ENCODE data around the gene FAM53B.

DNA sequence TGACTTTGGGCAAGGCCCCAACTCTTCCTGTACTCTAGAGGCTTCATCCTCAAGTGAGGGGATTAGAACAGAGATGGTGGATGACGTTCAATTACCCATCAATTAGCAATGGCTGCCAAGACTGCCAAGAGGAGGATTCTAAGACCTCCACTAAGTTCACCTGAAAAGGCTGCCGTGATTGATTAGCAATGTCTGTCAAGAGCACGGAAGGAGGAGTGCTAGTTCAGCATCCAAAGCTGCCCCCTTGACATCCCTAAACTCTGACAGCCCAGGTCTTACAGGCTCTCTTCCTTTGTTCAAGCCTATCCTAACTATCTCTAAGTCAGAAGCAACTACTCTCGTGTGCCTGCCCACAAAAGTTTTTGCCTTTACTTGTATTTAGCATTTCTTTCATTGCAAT, 68.4 kb downstream of the FAM53B start:
- TF ChIP-seq, protein P1, sequence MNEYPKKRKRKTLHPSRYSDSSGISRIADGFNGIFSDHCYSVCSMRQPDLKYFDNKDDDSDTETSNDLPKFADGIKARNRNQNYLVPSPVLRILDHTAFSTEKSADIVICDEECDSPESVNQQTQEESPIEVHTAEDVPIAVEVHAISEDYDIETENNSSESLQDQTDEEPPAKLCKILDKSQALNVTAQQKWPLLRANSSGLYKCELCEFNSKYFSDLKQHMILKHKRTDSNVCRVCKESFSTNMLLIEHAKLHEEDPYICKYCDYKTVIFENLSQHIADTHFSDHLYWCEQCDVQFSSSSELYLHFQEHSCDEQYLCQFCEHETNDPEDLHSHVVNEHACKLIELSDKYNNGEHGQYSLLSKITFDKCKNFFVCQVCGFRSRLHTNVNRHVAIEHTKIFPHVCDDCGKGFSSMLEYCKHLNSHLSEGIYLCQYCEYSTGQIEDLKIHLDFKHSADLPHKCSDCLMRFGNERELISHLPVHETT (tag by site-specific recombination; IDR thresholded peaks at IDR 0.05): no peak
- TF ChIP-seq, protein P2, sequence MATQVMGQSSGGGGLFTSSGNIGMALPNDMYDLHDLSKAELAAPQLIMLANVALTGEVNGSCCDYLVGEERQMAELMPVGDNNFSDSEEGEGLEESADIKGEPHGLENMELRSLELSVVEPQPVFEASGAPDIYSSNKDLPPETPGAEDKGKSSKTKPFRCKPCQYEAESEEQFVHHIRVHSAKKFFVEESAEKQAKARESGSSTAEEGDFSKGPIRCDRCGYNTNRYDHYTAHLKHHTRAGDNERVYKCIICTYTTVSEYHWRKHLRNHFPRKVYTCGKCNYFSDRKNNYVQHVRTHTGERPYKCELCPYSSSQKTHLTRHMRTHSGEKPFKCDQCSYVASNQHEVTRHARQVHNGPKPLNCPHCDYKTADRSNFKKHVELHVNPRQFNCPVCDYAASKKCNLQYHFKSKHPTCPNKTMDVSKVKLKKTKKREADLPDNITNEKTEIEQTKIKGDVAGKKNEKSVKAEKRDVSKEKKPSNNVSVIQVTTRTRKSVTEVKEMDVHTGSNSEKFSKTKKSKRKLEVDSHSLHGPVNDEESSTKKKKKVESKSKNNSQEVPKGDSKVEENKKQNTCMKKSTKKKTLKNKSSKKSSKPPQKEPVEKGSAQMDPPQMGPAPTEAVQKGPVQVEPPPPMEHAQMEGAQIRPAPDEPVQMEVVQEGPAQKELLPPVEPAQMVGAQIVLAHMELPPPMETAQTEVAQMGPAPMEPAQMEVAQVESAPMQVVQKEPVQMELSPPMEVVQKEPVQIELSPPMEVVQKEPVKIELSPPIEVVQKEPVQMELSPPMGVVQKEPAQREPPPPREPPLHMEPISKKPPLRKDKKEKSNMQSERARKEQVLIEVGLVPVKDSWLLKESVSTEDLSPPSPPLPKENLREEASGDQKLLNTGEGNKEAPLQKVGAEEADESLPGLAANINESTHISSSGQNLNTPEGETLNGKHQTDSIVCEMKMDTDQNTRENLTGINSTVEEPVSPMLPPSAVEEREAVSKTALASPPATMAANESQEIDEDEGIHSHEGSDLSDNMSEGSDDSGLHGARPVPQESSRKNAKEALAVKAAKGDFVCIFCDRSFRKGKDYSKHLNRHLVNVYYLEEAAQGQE (tag by site-specific recombination; IDR thresholded peaks at IDR 0.05): no peak
- TF ChIP-seq WT1 (tag by site-specific recombination; IDR thresholded peaks at IDR 0.05) (no peak), ZNF677 (tag by site-specific recombination; IDR thresholded peaks at IDR 0.05) (no peak), ZBTB17 (tag by site-specific recombination; IDR thresholded peaks at IDR 0.05) (no peak), ZNF830 (tag by site-specific recombination; IDR thresholded peaks at IDR 0.05; ENCODE audit: low read depth) (no peak), ZNF394 (tag by site-specific recombination; IDR thresholded peaks at IDR 0.05; ENCODE audit: borderline replicate concordance) (no peak)
- TF ChIP-seq, protein P3, sequence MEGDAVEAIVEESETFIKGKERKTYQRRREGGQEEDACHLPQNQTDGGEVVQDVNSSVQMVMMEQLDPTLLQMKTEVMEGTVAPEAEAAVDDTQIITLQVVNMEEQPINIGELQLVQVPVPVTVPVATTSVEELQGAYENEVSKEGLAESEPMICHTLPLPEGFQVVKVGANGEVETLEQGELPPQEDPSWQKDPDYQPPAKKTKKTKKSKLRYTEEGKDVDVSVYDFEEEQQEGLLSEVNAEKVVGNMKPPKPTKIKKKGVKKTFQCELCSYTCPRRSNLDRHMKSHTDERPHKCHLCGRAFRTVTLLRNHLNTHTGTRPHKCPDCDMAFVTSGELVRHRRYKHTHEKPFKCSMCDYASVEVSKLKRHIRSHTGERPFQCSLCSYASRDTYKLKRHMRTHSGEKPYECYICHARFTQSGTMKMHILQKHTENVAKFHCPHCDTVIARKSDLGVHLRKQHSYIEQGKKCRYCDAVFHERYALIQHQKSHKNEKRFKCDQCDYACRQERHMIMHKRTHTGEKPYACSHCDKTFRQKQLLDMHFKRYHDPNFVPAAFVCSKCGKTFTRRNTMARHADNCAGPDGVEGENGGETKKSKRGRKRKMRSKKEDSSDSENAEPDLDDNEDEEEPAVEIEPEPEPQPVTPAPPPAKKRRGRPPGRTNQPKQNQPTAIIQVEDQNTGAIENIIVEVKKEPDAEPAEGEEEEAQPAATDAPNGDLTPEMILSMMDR (tag by site-specific recombination; IDR thresholded peaks at IDR 0.05): no peak
- TF ChIP-seq, protein P4, sequence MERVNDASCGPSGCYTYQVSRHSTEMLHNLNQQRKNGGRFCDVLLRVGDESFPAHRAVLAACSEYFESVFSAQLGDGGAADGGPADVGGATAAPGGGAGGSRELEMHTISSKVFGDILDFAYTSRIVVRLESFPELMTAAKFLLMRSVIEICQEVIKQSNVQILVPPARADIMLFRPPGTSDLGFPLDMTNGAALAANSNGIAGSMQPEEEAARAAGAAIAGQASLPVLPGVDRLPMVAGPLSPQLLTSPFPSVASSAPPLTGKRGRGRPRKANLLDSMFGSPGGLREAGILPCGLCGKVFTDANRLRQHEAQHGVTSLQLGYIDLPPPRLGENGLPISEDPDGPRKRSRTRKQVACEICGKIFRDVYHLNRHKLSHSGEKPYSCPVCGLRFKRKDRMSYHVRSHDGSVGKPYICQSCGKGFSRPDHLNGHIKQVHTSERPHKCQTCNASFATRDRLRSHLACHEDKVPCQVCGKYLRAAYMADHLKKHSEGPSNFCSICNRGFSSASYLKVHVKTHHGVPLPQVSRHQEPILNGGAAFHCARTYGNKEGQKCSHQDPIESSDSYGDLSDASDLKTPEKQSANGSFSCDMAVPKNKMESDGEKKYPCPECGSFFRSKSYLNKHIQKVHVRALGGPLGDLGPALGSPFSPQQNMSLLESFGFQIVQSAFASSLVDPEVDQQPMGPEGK (tag by site-specific recombination; IDR thresholded peaks at IDR 0.05): no peak
- TF ChIP-seq, protein P5, sequence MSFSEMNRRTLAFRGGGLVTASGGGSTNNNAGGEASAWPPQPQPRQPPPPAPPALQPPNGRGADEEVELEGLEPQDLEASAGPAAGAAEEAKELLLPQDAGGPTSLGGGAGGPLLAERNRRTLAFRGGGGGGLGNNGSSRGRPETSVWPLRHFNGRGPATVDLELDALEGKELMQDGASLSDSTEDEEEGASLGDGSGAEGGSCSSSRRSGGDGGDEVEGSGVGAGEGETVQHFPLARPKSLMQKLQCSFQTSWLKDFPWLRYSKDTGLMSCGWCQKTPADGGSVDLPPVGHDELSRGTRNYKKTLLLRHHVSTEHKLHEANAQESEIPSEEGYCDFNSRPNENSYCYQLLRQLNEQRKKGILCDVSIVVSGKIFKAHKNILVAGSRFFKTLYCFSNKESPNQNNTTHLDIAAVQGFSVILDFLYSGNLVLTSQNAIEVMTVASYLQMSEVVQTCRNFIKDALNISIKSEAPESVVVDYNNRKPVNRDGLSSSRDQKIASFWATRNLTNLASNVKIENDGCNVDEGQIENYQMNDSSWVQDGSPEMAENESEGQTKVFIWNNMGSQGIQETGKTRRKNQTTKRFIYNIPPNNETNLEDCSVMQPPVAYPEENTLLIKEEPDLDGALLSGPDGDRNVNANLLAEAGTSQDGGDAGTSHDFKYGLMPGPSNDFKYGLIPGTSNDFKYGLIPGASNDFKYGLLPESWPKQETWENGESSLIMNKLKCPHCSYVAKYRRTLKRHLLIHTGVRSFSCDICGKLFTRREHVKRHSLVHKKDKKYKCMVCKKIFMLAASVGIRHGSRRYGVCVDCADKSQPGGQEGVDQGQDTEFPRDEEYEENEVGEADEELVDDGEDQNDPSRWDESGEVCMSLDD (tag by site-specific recombination; IDR thresholded peaks at IDR 0.05): no peak
- TF ChIP-seq, protein P6, sequence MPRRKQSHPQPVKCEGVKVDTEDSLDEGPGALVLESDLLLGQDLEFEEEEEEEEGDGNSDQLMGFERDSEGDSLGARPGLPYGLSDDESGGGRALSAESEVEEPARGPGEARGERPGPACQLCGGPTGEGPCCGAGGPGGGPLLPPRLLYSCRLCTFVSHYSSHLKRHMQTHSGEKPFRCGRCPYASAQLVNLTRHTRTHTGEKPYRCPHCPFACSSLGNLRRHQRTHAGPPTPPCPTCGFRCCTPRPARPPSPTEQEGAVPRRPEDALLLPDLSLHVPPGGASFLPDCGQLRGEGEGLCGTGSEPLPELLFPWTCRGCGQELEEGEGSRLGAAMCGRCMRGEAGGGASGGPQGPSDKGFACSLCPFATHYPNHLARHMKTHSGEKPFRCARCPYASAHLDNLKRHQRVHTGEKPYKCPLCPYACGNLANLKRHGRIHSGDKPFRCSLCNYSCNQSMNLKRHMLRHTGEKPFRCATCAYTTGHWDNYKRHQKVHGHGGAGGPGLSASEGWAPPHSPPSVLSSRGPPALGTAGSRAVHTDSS (tag by site-specific recombination; IDR thresholded peaks at IDR 0.05): no peak
